ENCODE data around the gene FOXO1. TPM values are rescaled to one million over a fixed set of nuclear protein-coding genes. Genes with fewer than 3 reads are reported as not detected.

Gene FOXO1
- total RNA-seq, 1 experiment from 2014 or later: 10.5 TPM

GRCh38 chr13:40680659-40681323 lies 14.3 kb upstream of the FOXO1 start:
- intact Hi-C loops (cut with micrococcal nuclease; ENCODE audit: unreplicated experiment): loop anchor here (5.0 kb wide), 2 partner anchors 898 to 913 kb away; no protein-coding TSS in a partner anchor
- no peak overlapping the region for H3K27ac ChIP-seq
- H4K20me1 ChIP-seq (ENCODE audit: insufficient read depth): no peaks in the 10 kb centered on the region
- BruUV-seq (replicated peaks): no TSS peak
- no peaks in the 10 kb centered on the region for H3K79me2 ChIP-seq (ENCODE audit: low read depth)
- H3F3A ChIP-seq (ENCODE audit: insufficient read depth, low read depth): no peaks in the 10 kb centered on the region
- H3K4me2 ChIP-seq: no peak overlapping the region
- no peaks in the 10 kb centered on the region for H3K9me3 ChIP-seq (ENCODE audit: insufficient read depth, low read depth)
- no peaks in the 10 kb centered on the region for H3K9me2 ChIP-seq (ENCODE audit: insufficient read depth)
- no peak overlapping the region for H3K4me3 ChIP-seq
- no peaks in the 10 kb centered on the region for H3K4me1 ChIP-seq (replicated peaks; ENCODE audit: insufficient read depth)
- CTCF ChIA-PET: no interaction called here
- DNase-seq: no peak
- no peak for TF ChIP-seq EZH2 (IDR thresholded peaks at IDR 0.05; ENCODE audit: low read depth)
- TF ChIP-seq CTCF (conservative IDR thresholded peaks at IDR 0.05): no peak
- no peaks in the 10 kb centered on the region for H3K27me3 ChIP-seq (ENCODE audit: insufficient read depth, low read depth)
- H2AFZ ChIP-seq: no peak overlapping the region
- no peaks in the 10 kb centered on the region for H3K36me3 ChIP-seq (ENCODE audit: low read depth)
- POLR2A ChIA-PET (ENCODE audit: unreplicated experiment): no interaction called here

- H3K27ac ChIP-seq: no peak overlapping the region
- H2AFZ ChIP-seq: no peak overlapping the region
- no peaks in the 10 kb centered on the region for H3K36me3 ChIP-seq (ENCODE audit: low read depth)
- ChIA-PET CTCF (no interaction called here), POLR2A (ENCODE audit: unreplicated experiment) (no interaction called here)
- no TSS peak for BruUV-seq (replicated peaks)
- H3K79me2 ChIP-seq (ENCODE audit: low read depth): no peaks in the 10 kb centered on the region
- H3K9me2 ChIP-seq (ENCODE audit: insufficient read depth): no peaks in the 10 kb centered on the region
- H4K20me1 ChIP-seq (ENCODE audit: insufficient read depth): no peaks in the 10 kb centered on the region
- H3K4me3 ChIP-seq: no peak overlapping the region
- H3F3A ChIP-seq (ENCODE audit: insufficient read depth, low read depth): no peaks in the 10 kb centered on the region
- no peak for TF ChIP-seq EZH2 (IDR thresholded peaks at IDR 0.05; ENCODE audit: low read depth)
- no peak for TF ChIP-seq CTCF (conservative IDR thresholded peaks at IDR 0.05)
- H3K4me2 ChIP-seq: no peak overlapping the region
- H3K9me3 ChIP-seq (ENCODE audit: insufficient read depth, low read depth): no peaks in the 10 kb centered on the region
- no peaks in the 10 kb centered on the region for H3K27me3 ChIP-seq (ENCODE audit: insufficient read depth, low read depth)
- no peaks in the 10 kb centered on the region for H3K4me1 ChIP-seq (replicated peaks; ENCODE audit: insufficient read depth)
- intact Hi-C loops (cut with micrococcal nuclease; ENCODE audit: unreplicated experiment): no loop called here
- no peak for DNase-seq
Measured at GRCh38 chr13:40679480-40679985, 13.1 kb upstream of the FOXO1 start.

GRCh38 chr13:40677064-40677463 lies 10.6 kb upstream of the FOXO1 start:
- Histone ChIP-seq H3K27ac (no peak overlapping the region), H3K4me1 (replicated peaks; ENCODE audit: insufficient read depth) (peaks cover 20% of the 10 kb centered on the region), H3K27me3 (ENCODE audit: insufficient read depth, low read depth) (no peaks in the 10 kb centered on the region), H3K9me3 (ENCODE audit: insufficient read depth, low read depth) (no peaks in the 10 kb centered on the region), H3K9me2 (ENCODE audit: insufficient read depth) (no peaks in the 10 kb centered on the region), H3K36me3 (ENCODE audit: low read depth) (no peaks in the 10 kb centered on the region), H3K4me2 (no peak overlapping the region), H3K4me3 (no peak overlapping the region), H3K79me2 (ENCODE audit: low read depth) (no peaks in the 10 kb centered on the region), H2AFZ (no peak overlapping the region), H4K20me1 (ENCODE audit: insufficient read depth) (no peaks in the 10 kb centered on the region), H3F3A (ENCODE audit: insufficient read depth, low read depth) (peaks cover 13% of the 10 kb centered on the region; the same call in 1 of the 2 replicates)
- BruUV-seq (replicated peaks): no TSS peak
- no peak for DNase-seq
- no peak for TF ChIP-seq EZH2 (IDR thresholded peaks at IDR 0.05; ENCODE audit: low read depth)
- no peak for TF ChIP-seq CTCF (conservative IDR thresholded peaks at IDR 0.05)
- intact Hi-C loops (cut with micrococcal nuclease; ENCODE audit: unreplicated experiment): no loop called here
- CTCF ChIA-PET: no interaction called here
- POLR2A ChIA-PET (ENCODE audit: unreplicated experiment): no interaction called here
